Spleen (tissue), 7 donors: ENCODE data around the gene RABGEF1.

Source experiments
- CTCF ChIP-seq, 11 experiments: fragments of 200-600 bp in 7 of 11; fragments of 450-650 bp in 4 of 11; sonication (generic) in 4 of 11; IDR thresholded peaks in 8 of 11; conservative IDR thresholded peaks in 3 of 11; 1 replicate in 7 of 11; 2 replicates in 4 of 11; pipeline versions ENCODE4 v1.4.0 to v1.8.0; 2016 to 2021; ENCODE audit warnings: antibody characterized with exemption in 11 of 11, inconsistent platforms in 4 of 11, mild to moderate bottlenecking in 1 of 11
- POLR2A ChIP-seq, 3 donors: fragments of 450-650 bp; IDR thresholded peaks; one replicate each; pipeline ENCODE4 v1.5.1; 2017; ENCODE audit warnings: antibody characterized with exemption in 3 of 3, mild to moderate bottlenecking in 1 of 3
- POLR2AphosphoS5 ChIP-seq, 3 donors: sonication (generic); formaldehyde crosslinking; IDR thresholded peaks; one replicate each; pipeline ENCODE4 v1.5.1; 2017; ENCODE audit warnings: antibody characterized with exemption in 3 of 3
- donor health status: DM: no; HTN: no; CAD: no; lungs with moderate emphysema.
- donor health status: DM: no; HTN: no; CAD: no.
- donor health status: DM: no; HTN: no; CAD: no.

GRCh38 chr7:66707825-66708224, 32.7 kb upstream of the RABGEF1 start:
- TF ChIP-seq POLR2AphosphoS5 (IDR thresholded peaks at IDR 0.05): no peak
- TF ChIP-seq POLR2A (IDR thresholded peaks at IDR 0.05): no peak
- TF ChIP-seq CTCF (IDR thresholded peaks at IDR 0.05 in 8 of 11, conservative IDR thresholded peaks at IDR 0.05 in 3 of 11): no peak
